Right hindlimb (tissue), 1 donor: Measurements from ENCODE around the gene RSPH10B2.
"Not testable (repeated sequence)": the region's sequence is repeated elsewhere in the genome, so short reads cannot be mapped to it uniquely, and the experiment has no call there.

ENCODE experiments used
- DNase-seq: peaks from one replicate; pipeline ENCODE4 v3.0.0-alpha.2; 2018

RSPH10B2 gene

GRCh38 chr7:6753964-6754363 is at the start of gene RSPH10B2:
TSS of gene RSPH10B2 (plus strand) at chr7:6754103. CDS start at chr7:6757678, 3,575 bp downstream.
- peak; percentile 12 for DNase-seq

DNA sequence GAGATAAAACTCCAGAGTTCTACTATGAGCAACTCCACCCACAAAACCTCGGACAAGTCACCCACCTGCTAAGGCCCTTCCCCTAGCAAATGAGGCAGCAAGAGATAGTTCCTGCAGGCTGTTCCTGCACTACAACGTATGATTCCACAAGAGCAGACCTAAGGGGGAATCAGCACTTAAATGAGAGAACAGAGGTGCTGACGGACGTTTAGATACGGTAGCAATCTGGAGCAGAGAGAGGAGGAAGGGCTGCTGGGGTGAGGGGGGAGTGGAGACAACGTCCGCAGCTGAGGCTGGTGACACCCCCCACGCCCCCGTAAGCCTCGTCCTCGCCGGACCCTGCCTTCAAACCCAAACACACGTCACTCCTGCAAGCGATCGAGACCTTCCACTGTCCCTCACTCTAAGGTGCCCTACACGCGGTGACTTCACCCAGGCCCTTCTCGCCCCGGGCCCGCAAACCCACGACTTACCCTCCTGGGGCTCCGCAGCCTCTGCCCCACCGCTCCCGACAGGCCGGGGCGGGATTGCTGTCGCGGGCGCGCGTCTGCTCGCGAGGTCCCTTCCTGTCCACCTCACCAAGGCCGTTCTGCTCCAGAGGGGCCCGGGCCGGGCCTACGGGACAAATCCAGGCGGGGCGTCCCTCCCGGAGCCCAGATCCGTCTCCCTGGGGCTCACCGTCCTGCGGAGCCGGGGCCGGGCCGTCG is 47.8 kb upstream of the RSPH10B2 start:
- DNase-seq, result peak; percentile 49

GRCh38 chr7:6706666-6707407 is 47.1 kb upstream of the RSPH10B2 start, which contains the start of gene ZNF12:
TSS of gene ZNF12 (minus strand) at chr7:6706947. CDS start at chr7:6705173, 1,774 bp downstream.
- peak; percentile 97 for DNase-seq

DNA sequence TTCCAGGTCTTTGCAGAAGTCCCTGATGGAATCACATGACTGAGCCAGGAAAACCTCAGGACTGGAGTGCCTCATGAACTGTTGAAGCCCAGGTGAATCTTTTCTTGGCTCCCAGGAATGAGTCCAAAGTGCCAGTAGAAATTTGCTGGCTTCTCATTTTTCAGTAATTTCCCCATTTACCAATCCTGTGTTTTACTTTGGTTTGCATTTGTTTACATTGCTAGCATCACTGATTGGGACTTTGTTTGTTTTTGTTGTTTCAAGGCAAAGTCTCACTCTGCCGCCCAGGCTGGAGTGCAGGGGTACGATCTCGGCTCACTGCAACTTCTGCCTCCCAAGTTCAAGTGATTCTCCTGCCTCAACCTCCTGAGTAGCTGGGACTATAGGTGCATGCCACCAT is 45.6 kb upstream of the RSPH10B2 start:
- no peak for DNase-seq

DNA sequence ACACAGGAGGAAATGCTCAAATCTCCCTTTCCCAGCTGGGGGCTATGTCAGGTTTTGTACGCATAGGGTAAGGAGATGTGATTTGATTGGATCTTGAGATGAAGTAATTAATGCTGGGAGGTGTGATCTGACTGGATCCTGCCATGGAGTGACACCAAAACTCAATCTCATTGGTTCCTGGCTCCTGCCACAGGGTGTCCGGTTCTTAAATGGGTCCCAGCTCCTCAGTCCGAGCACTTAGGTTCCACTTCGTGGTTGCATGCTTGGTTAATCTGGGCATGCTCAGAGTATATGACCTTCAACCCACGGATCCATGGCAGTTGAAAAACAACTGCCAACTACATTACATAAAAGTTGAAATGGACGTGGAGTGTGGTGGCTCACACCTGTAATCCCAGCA is 44.1 kb upstream of the RSPH10B2 start:
- no peak for DNase-seq

DNA sequence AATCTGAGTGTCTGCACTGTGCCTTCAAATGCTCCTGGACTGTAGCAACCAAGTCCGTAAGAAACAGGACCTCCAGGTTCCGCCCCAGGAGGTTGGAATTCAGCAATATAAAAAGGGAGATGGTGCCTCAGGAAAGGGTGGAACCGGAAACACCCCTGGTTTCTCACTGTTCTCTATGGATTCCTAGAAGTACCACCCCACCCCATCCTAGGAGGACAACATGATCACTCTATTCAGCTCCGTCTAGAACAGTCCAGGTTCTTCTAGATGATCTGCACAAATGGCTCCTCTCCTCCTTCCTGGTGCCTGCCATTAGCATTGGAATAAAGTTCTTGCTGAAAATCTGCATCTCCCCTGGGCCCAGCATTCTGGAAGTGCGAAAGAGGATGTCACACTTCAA is 39.5 kb upstream of the RSPH10B2 start:
- DNase-seq, result no peak

DNA sequence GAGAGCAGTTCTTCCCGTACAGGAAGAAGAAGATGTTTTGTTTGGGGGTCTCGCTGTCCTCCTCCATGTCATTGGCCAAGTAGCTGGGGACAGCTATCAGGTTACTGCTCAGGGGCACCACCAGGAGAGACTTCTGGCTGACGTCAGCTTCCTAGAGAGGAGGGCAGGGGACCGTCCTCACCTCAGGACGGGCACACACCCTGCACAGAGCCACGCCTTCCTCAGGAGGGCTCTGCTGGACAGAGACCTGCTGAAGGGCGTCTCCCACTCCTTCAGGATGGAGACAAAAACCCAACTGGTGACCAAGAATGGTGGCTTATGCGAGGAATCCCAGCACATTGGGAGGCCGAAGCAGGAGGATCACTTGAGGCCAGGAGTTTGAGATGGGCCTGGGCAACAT is 38.0 kb upstream of the RSPH10B2 start:
- not testable (repeated sequence) for DNase-seq

DNA sequence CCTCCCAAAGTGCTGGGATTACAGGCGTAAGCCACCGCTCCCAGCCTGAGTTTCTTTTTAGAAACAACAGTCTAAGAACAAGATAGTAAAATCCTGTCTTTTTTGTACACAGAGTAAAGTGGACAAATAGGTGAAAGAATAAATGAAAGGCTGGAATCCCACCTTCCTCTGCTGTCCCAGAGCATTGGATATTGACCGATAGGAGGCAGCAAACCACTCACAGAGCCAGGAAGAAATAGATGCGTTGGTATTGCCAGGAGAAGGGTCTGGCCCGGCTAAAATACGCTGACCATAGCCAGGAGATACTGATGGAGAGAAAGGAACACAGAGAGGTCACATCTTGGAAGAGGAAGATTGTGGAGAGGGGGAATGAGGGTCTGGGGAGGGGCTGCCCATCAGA is 35.8 kb upstream of the RSPH10B2 start:
- DNase-seq, result no peak

GRCh38 chr7:6724351-6724750 is 29.6 kb upstream of the RSPH10B2 start:
- DNase-seq, result not testable (repeated sequence)

- no peak for DNase-seq
Measured at GRCh38 chr7:6725003-6725402, 28.9 kb upstream of the RSPH10B2 start.

DNA sequence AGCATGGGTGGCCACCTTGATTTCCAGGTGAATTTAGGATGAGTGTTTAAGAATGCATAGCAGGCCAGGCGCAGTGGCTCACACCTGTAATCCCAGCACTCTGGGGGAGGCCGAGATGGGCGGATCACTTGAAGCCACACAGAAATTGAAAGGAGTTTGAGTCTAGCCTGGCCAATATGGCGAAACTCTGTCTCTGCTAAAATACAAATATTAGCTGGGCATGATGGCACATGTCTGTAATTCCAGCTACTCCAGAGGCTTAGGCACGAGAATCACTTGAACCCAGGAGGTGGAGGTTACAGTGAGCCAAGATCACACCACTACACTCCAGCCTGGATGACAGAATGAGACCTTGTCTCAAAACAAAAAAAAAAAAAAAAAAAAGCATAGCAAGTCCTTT is 27.6 kb upstream of the RSPH10B2 start:
- not testable (repeated sequence) for DNase-seq

GRCh38 chr7:6727663-6728062 is 26.2 kb upstream of the RSPH10B2 start:
- no peak for DNase-seq

- not testable (repeated sequence) for DNase-seq
Measured at GRCh38 chr7:6728893-6729491, 24.9 kb upstream of the RSPH10B2 start.

- DNase-seq, result peak; percentile 94
Measured at GRCh38 chr7:6729492-6730342, 24.2 kb upstream of the RSPH10B2 start.

DNA sequence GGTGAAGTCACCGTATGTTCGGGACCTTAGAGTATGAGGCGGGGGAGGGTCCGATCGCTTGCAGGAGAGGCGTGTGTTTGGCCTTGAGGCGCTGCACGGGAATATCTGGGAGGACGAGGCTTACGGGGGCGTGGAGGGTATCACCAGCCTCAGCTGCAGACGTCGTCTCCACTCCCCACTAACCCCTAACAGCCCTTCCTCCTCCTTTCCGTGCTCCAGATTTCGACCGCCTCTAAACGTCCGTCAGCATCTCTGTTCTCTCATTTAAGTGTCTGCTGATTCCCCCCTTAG is 23.6 kb upstream of the RSPH10B2 start:
- DNase-seq, result no peak

- not testable (repeated sequence) for DNase-seq
Measured at GRCh38 chr7:6738415-6738814, 15.5 kb upstream of the RSPH10B2 start.

- not testable (repeated sequence) for DNase-seq
Measured at GRCh38 chr7:6744410-6745100, 9.3 kb upstream of the RSPH10B2 start.

- not testable (repeated sequence) for DNase-seq
Measured at GRCh38 chr7:6749335-6749734, 4.6 kb upstream of the RSPH10B2 start.

DNA sequence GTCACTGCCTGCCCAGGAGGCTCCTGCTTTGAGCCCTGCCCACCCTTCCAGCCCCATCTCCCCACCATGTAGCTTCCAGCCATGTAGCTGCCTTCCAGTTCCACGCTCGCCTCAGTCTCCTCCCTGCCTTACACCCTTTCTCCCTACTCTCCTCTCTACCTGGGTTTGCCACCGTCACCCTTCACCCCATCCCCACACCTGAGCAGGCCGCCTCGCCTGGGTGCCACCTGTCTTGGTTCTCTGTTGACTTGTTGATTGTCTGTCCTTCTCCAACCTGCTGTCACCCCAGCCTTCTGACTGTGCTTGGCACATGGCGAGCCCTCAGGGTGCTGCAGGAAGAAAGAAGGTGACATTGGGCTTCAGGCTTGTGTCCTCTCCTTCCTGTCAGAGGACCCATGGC is 3.7 kb upstream of the RSPH10B2 start:
- DNase-seq, result not testable (repeated sequence)

DNA sequence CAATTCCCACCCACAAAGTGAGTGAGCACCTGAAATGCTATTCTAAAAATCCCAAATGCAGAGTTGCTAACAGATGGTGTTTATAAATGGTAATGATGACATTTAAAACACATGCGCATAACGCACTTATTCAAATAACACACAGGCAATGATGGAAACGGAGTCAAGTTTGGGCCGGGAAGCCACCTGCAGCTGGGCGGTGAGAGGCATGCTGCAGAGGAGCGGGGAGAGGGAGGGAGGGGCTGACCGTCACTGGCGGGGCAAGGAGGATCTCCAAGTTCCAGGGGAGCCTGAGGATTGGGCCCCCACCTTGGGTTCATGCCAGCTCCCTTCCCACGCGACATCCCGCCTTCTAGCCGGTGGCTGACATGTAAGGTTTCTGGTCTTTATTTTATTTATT is 7.3 kb downstream of the RSPH10B2 start:
- DNase-seq, result not testable (repeated sequence)

GRCh38 chr7:6781581-6781980 is 27.7 kb downstream of the RSPH10B2 start:
- DNase-seq, result not testable (repeated sequence)

- not testable (repeated sequence) for DNase-seq
Measured at GRCh38 chr7:6789353-6789752, 35.5 kb downstream of the RSPH10B2 start.
